Epithelial cell of proximal tubule (primary cell): Measurements from ENCODE around the gene EDIL3. TPM values are rescaled to one million over a fixed set of nuclear protein-coding genes. Genes with fewer than 3 reads are reported as not detected.

Source experiments
- DNase-seq: peaks from one replicate; pipeline ENCODE4 v3.0.0-alpha.2; 2011; ENCODE audit warnings: low read depth
- H3K4me3 ChIP-seq: 2 replicates; pipeline ENCODE4 v1.5.1; 2011; ENCODE audit warnings: low read depth, mild to moderate bottlenecking, low read length
- total RNA-seq: library from RNA; depleted of rRNA; stranded (reverse); fragments of >200 nt; gene quantifications from 2 replicates; pipeline ENCODE4 v1.2.3, GENCODE V29; 2015
- TF ChIP-seq, protein P1 (sequence below): conservative IDR thresholded peaks from 2 replicates; pipeline ENCODE4 v1.5.1; 2012; ENCODE audit warnings: low read depth, mild to moderate bottlenecking, low read length

Gene EDIL3
- total RNA-seq, 1 donor from 2014 or later = 80.1 TPM

DNA sequence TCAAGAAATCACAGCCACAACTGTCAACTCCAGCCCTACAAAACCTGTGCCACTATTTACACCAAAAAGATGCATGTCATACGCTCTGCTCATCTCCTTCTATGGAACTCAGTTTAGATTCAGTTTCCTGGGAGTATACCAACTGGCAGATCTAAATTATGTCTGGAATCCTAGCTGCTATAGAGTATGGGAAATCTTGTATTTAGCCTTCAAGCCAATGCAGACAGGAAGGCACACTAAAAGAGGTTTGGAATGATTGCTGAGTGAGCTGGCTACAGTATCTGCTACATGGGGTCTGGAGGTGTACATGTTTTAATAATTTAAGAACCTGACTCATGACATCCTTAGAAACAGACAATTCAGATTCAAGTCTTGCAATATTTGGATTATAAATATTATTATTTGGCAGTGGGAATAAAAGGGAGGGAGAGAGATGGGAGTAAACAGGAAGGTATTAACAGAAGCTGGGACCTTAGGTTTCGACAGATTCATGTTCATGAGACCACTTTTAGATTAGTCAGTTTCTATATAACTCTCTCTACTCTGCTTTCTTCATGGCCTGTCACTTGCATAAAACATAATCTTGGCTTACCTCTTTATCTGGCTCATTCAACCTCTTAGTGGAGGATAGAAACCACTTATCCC is 485.2 kb downstream of the EDIL3 start:
- TF ChIP-seq, protein P1, sequence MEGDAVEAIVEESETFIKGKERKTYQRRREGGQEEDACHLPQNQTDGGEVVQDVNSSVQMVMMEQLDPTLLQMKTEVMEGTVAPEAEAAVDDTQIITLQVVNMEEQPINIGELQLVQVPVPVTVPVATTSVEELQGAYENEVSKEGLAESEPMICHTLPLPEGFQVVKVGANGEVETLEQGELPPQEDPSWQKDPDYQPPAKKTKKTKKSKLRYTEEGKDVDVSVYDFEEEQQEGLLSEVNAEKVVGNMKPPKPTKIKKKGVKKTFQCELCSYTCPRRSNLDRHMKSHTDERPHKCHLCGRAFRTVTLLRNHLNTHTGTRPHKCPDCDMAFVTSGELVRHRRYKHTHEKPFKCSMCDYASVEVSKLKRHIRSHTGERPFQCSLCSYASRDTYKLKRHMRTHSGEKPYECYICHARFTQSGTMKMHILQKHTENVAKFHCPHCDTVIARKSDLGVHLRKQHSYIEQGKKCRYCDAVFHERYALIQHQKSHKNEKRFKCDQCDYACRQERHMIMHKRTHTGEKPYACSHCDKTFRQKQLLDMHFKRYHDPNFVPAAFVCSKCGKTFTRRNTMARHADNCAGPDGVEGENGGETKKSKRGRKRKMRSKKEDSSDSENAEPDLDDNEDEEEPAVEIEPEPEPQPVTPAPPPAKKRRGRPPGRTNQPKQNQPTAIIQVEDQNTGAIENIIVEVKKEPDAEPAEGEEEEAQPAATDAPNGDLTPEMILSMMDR = no peak
- no peak overlapping the region for H3K4me3 ChIP-seq
- no peak for DNase-seq

DNA sequence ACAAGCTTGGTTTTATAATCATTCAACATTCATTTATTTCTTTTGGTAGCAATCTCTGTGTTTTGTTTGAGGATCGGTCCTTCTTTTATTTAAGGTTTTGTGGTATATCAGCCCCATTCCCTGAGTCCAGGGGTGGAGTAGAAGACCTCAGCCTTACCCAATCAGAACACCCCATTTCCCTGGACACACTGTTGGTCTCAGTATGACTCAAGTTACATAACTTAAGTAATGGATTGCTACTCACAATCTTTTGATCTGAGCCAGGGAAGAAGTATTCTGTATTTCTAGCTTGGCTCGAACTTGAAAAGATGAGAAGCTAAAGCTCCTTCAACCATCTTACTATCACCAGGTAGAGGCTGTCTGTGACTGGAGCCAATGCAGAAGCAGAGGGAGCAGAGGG is 488.8 kb downstream of the EDIL3 start:
- H3K4me3 ChIP-seq = no peak overlapping the region
- TF ChIP-seq, protein P1 = no peak
- no peak for DNase-seq

DNA sequence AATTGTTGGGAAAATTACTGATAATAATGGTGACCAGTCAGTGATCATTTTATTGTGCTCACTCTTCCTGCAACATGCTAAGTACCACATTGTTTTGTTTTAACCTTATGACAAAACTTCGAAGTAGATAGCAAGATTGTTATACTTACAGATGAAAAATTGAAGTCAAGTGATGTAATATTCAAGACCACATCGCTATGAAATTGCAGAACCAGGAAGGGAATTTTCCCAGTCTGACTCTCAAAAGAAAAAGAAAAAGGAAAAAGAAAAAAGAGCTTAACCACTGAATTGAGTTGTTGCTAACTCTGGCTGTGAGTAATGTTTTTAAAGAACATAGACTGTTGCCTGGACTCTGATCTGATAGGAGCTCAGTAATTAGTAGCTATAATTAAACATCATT is 493.4 kb downstream of the EDIL3 start:
- no peak overlapping the region for H3K4me3 ChIP-seq
- TF ChIP-seq, protein P1 = no peak
- DNase-seq = no peak
